COLO668 (cell line): Measurements from ENCODE around the gene KCNJ4.
"Not testable (repeated sequence)": the region's sequence is repeated elsewhere in the genome, so short reads cannot be mapped to it uniquely, and the experiment has no call there.

ENCODE experiments used
- DNase-seq: peaks from one replicate; lab custom pipeline; 2025; ENCODE audit not compliant: unreplicated experiment; lab: John Stamatoyannopoulos, UW

Gene KCNJ4

GRCh38 chr22:38471237-38471636, 16.2 kb upstream of the KCNJ4 start:
- no peak for DNase-seq

DNA sequence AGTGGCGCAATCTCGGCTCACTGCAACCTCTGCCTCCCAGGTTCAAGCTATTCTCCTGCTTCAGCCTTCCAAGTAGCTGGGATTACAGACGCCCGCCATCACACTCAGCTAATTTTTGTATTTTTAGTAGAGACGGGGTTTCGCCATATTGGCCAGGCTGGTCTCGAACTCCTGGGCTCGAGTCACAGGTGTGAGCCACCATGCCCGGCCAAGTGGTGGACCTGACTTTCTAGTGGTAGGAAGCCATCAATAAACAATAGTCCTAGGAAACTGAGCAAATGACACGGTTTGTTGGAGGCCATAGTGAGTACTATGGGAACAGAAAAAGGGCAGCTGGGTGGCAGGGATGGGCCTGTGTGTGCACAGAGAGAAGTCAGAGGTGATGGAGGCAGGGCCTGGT, 15.2 kb upstream of the KCNJ4 start:
- not testable (repeated sequence) for DNase-seq

GRCh38 chr22:38469306-38469781, 14.3 kb upstream of the KCNJ4 start:
- no peak for DNase-seq

GRCh38 chr22:38468443-38469305, 13.7 kb upstream of the KCNJ4 start:
- DNase-seq = no peak

GRCh38 chr22:38467904-38468442, 13.0 kb upstream of the KCNJ4 start, which contains the start of gene KDELR3:
Gene KDELR3 (plus strand): TSS chr22:38468096. CDS start chr22:38468234, 138 bp downstream.
- DNase-seq = peak; percentile 49

DNA sequence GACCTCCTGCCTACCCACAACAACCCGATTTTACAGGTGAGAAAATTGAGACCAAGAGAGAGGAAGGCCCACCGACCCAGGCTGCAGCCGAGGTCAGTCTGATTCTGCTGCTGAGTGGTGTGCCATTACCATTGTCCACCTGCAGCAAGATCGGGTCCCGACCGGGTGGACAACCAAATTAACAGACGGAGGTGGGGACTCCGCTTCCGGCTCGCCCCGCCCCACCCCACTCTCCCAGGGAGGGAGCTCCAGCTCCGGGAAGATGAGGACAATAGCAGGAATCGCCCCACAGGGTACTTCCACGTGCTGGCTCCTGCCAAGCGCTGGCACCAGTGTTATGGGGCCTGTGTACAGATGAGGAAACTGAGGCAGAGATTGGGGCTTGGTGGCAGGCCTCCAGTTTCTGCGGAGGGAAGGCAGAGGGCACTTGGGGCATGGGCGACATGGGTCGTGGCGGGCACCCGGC, 12.5 kb upstream of the KCNJ4 start:
- DNase-seq = no peak

DNA sequence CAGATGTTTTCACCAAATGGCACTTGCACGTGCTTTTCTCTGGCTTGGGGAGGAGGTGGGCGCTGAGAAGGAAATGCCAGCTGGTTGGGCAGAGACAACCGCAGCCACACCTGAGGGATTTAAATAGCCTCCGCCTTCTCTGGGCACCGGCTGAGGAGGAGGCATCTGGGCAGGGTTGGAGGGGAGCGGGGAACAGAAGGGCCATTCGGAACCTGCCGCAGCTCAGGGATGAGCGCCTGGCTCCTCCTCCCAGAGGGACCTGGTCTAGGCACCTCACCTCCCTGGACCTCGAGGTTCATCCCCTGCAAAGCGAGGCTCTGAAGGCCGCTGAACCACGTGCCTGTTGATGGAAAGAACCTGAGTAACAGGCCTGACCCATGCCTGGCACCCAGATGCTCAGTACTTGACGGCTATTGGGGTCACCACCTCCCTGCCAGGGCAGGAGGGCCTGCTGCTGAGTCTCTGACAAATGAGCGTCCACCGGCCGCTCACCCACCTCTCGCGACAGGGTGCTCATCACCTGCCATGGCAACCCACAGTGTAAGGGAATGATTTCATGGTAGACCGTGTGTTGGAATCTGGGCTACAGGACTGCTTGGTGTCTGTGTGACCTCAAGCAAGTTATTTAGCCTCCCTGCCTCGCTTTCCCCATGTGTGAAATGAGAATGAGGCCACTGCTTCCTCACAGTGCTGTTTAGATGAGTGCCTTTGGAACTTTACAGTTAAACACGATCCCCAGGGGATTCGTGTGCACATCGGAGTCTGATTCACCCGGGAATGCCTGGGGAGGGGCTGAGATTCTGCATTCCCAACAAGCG, 10.9 kb upstream of the KCNJ4 start:
- DNase-seq = peak; percentile 22

DNA sequence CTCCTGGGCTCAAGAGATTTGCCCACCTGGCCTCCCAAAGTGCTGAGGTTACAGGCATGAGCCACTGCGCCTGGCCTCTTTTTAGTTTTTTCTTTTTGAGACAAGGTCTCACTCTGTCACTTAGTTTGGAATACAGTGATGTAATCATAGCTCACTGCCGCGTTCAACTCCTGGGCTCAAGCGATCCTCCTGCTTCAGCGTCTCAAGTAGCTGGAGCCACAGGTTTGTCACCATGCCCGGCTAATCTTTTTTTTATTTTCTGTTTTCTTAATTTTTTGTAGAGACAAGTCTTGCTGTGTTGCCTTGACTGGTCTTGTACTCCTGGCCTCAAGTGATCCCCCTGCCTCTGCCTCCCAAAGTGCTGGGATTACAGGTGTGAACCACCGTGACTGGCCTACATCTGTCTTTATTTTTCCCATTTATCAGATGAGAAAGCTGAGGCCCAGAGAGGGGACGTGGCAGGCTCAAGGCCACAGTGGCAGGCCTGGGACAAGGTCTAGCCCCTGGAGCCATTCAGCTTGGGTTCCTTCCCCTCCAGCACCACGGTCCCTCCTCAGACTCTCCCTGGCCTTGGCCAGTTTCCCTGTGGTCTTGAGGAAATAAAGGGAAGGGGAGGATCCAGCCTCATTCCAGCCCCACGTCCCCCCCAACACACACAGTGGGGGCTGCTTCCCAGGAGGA, 10.1 kb upstream of the KCNJ4 start:
- DNase-seq = no peak

- DNase-seq = no peak
Observed at GRCh38 chr22:38462960-38463784, 8.2 kb upstream of the KCNJ4 start.

DNA sequence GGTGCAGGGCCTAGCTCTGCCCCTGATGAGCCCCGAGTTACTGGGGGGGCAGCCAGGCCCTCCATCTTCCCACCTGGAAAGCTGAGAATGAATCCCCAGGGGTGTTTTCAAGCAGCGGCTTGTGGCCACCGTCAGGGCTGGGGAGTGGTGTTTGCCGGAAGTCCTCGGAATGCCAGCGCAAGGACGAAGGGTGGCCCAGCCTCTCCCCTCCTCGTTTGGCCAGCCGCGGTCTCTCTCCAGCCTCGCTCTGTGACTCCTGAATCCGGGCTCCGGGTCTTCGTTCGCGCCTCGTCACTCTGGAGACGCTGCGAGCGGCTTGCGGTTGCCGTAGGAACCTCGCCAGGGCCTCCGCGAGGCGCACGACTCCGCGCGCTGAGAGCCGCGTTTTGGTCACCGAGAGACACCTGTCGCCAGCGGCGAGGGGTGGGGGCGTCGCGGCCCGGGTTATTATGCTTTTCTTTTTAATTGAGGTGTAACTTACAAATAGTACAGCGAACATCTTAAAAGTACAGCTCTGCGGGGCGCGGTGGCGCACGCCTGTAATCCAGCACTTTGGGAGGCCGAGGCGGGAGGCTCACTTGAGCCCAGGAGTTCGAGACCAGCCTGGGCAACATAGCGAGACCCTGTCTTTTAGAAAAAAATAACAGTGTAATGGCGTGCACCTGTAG, 6.5 kb upstream of the KCNJ4 start:
- peak; percentile 89 for DNase-seq

DNA sequence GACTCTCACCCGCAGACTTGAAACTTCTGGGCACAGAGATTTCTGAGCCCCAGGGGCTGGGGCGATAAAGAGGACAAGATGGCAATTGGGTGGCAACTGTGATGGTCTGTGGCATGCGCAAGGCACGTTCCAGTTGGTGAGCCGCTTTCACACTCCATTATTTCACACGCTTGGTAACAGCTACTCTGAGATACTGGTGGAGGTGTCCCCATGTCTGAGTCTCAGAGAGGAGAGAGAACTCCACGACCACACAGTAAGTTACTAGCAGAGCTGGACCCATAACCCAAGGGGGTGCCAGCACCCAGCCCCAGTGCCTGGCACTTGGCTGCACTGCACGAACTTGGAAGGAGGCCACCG, 6.0 kb upstream of the KCNJ4 start:
- no peak for DNase-seq

DNA sequence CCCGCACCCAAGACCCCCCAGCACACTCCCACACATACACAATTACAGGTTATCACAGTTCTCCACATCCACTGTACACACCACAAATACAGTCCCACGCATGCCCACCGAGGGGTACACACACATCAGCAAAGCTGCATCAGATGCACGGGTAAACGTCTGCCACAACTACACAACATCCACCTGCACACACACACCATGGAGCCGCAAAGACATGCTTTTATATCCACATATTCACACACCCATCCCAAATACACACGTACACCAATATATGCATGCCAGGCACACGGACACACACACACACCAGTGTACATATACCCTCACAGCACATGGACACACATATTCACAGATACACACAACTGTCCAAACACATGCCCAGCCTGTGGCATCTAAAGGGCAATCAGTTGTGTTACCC, 5.4 kb upstream of the KCNJ4 start:
- no peak for DNase-seq

GRCh38 chr22:38456841-38457699, 2.1 kb upstream of the KCNJ4 start:
- DNase-seq = no peak

- DNase-seq = no peak
Observed at GRCh38 chr22:38456272-38456835, 1.4 kb upstream of the KCNJ4 start.

GRCh38 chr22:38455530-38456271, 702 bp upstream of the KCNJ4 start:
- DNase-seq = no peak

GRCh38 chr22:38454353-38455075, 485 bp downstream of the KCNJ4 start:
- peak; percentile 14 for DNase-seq

DNA sequence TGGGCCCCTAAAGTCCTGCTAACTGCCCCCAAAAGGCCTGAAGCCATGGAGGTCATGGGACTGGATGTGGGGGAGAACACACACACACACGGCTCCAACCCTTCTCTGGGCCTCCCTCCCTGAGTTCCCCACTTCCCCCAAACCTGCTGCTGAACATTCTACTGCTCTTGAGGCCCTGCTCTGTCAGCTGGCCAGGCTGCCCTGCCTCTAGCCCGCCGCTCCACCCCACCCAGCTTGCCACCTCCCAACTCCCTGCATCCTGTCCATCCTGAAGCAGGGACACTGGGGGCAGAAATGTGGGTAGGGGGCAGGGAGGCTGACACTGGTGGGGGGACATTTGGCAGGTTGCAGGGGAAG, 1.0 kb downstream of the KCNJ4 start:
- DNase-seq = no peak
